ENCODE measurements around the gene GOLGA6A.
"Not testable (repeated sequence)": the region's sequence is repeated elsewhere in the genome, so short reads cannot be mapped to it uniquely, and the experiment has no call there.

The GOLGA6A gene

GRCh38 chr15:74053517-74053916 lies 28.8 kb downstream of the GOLGA6A start:
- no peak for DNase-seq (ENCODE audit: low spot score)

DNA sequence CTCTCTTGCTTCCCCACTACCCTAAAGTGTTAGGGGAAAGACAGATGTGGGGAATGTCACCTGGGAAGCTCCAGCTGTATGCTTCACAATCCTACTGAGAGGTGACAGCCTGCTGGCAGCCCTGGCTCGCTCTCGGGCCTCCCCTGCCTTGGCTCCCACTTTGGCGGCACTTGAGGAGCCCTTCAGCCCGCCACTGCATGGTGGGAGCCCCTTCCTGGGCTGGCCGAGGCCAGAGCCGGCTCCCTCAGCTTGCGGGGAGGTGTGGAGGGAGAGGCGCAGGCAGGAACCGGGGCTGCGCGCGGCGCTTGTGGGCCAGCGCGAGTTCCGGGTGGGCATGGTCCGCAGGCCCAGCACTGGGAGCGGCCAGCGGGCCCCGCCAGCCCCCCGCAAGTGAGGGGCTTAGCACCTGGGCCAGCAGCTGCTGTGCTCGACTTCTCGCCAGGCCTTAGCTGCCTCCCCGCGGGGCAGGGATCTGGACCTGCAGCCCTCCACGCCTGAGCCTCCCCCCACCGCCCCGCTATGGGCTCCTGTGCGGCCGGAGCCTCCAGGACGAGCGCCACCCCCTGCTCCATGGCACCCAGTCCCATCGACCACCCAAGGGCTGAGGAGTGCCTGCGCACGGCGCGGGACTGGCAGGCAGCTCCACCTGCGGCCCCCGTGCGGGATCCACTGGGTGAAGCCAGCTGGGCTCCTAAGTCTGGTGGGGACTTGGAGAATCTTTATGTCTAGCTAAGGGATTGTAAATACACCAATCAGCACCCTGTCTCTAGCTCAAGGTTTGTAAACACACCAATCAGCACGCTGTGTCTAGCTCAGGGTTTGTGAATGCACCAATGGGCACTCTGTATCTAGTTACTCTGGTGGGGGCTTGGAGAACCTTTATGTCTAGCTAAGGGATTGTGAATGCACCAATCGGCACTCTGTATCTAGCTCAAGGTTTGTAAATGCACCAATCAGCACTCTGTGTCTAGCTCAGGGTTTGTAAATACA lies 29.8 kb downstream of the GOLGA6A start:
- not testable (repeated sequence) for DNase-seq (ENCODE audit: low spot score)

GRCh38 chr15:74050556-74051234 lies 31.7 kb downstream of the GOLGA6A start:
- DNase-seq (ENCODE audit: low spot score) = no peak

DNA sequence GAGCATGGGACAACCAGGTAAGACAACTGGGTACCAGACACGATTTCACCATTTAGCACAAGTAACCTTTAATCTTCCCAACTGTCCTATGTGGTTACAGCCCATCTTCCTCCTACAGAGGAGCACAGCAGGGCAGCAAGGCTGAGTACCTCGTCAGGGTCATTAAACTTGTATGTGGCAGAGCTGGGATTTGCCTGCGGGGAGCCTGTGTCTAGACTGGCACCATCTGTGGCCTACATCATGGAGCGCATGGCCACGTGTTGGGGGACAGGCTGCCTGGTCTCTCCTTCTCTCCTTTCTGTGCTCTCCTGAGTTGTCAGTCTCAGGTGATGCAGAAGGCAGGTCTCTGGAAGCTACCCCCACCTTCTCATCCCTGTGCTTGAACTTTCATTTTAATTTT lies 32.2 kb downstream of the GOLGA6A start:
- DNase-seq (ENCODE audit: low spot score) = no peak

DNA sequence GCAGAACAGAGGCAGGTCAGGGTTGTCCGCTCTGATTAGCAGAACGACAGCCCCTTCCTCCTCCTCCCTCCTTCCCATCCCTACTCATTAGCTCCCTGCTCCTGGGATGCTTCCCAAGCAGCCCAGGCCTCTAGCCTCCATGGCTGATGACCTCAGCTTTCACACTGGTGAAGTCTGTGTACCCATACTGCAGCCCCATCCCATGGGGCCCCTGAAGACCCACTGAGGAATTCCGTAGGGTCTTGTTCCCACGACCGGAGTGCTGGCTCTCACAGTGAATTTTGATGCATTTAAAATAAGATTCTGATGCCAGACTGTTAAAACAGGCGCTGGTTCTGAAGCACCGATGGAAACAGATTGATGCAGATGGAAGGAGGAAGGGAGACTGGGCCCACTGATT lies 36.1 kb downstream of the GOLGA6A start:
- DNase-seq (ENCODE audit: low spot score) = no peak

DNA sequence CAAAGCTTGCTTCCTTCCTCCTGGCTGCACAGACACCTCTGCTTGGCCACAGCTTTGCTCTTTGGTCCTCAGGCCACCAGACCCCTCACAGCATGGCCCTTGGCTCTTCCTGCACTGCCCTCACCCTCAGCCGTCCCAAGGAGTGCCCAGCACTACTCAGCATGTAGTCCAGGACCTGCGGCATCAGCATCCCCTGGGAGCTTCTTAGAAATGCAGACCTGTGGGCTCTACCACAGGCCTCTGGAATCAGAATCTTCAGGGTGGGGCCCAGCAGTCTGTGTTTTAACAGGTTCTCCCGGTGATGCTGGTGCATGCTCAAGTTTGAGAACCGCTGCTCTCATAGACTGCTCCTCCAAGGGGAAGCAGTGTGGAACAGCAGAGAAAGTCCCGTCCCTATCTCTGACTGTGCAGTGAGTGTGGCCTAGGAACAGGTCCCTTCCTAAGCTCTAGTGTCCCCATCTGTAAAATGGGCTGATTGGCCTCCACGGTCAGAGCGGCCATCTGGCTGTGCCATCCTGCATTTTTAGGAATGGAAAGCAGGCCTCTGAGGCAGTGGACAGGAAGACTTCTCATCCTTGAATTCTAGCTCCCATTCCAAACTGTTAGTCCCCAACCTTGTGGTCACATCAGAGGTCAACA lies 36.6 kb downstream of the GOLGA6A start:
- DNase-seq (ENCODE audit: low spot score) = no peak

DNA sequence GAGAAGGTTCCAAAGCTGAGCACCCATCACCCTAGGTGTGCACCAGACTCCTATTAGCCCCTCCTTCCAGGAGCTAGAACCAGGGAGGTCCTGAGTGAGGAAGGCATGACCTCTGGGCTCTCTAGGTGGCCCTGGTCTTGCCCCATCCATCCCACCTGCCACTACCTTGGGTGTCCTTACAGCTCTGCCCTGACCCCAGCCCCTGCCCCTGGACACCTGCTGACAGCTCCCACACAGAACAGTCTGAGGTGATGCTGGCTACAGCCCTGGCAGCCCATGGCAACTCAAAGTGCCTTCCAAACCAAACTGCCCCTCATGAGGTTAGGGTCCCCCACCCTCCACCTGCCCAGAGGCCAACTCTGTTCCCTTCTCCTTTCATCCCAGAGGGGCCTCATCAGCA lies 37.2 kb downstream of the GOLGA6A start:
- no peak for DNase-seq (ENCODE audit: low spot score)

DNA sequence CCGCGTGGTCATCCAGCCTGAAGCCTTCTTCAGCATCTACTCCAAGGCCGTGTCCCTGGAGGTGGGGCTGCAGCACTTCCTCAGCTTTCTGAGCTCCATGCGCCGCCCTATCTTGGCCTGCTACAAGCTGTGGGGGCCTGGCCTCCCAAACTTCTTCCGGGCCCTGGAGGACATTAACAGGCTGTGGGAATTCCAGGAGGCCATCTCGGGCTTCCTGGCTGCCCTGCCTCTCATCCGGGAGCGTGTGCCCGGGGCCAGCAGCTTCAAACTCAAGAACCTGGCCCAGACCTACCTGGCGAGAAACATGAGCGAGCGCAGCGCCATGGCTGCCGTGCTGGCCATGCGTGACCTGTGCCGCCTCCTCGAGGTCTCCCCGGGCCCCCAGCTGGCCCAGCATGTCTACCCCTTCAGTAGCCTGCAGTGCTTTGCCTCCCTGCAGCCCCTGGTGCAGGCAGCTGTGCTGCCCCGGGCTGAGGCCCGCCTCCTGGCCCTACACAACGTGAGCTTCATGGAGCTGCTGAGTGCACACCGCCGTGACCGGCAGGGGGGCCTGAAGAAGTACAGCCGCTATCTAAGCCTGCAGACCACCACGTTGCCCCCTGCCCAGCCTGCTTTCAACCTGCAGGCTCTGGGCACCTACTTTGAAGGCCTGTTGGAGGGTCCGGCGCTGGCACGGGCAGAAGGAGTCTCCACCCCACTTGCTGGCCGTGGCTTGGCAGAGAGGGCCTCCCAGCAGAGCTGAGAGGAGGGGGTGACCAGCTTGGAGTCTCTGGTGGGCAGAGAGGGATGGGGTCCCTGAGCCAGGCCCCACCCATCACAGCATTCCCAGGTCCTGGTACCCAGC lies 37.9 kb downstream of the GOLGA6A start:
- no peak for DNase-seq (ENCODE audit: low spot score)

DNA sequence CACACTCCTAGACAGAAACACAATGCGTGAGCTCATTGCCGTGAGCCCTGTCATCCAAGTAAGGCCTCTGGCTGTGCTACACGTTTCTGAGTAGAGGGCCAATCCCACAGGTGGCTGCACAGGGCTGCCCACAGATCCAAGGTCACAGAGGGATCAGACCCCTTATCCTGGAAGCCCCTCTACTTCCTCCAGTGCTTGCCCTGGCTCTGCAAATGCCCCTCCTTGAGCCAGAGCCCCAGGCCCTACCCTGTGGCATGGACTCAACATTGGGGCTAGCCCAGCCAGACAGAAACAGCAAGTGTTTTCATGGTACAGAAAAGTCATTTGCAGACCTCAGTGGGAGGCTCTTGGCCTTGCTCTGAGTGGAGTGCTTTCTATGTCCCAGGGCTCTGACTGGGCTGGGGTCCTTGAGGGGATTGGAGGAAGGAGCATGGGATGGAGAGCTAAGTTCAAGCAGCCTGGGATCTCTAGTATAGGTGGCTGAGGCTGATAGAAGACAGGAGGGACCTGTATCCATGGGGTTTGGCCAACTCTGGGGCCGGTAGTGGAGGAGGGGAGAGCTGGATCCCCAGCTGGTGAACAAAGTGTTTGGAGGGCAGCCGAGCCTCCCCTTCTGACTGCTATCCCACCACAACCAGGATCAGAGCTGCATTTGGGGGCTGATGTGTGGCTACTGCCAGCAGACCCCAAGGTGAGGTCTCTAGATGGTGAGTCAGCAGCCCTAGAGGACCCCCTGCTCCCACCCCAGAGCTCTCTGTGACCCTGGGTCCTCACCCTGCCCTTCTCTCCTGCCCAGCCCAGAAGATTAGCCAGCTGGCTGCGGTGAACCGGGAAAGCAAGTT lies 38.7 kb downstream of the GOLGA6A start:
- DNase-seq (ENCODE audit: low spot score) = no peak

- no peak for DNase-seq (ENCODE audit: low spot score)
These were observed 39.5 kb downstream of the GOLGA6A start for GRCh38 chr15:74042603-74043424.

GRCh38 chr15:74041777-74042435 lies 40.4 kb downstream of the GOLGA6A start:
- DNase-seq (ENCODE audit: low spot score) = no peak

DNA sequence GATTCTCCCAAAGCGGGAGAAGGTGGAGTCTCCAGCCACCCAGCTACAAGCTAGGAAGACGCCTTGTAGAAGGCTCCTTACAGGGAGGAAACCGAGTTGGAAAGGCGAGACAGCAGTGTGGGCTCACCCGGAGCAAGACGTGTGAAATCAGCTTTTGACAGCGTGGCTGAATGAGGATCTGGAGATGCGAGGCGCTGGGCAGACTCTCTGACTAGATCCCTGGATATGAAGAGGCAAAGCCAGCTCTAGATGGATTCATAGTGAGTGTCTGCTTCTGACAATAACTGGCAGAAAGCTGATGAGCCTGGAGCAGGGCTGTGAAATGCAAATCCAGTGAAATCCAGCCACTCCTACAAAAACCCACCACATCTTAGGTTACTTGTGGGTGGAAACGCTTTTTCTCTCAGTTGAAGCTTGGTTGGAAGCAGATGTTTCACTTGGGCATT lies 41.0 kb downstream of the GOLGA6A start:
- no peak for DNase-seq (ENCODE audit: low spot score)

- no peak for DNase-seq (ENCODE audit: low spot score)
These were observed 42.1 kb downstream of the GOLGA6A start for GRCh38 chr15:74040109-74040850.

DNA sequence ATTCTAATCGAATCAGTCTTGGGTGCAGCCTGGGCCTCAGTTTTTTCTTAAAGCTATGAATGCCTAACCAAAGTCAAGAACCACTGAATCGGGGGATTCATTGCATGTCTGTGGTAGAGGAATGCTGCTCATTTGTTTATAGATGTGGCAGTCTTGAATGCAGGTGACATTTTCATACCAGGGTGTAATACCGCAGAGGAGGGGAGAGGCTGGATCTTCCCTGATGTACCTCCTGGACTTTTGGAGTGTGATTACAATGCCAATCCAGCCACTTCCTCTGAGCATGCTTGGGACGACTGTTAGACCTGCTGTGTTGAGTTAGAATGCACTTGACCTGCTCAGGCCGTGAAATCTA lies 42.7 kb downstream of the GOLGA6A start:
- no peak for DNase-seq (ENCODE audit: low spot score)

- no peak for DNase-seq (ENCODE audit: low spot score)
These were observed 43.4 kb downstream of the GOLGA6A start for GRCh38 chr15:74038707-74039655.

DNA sequence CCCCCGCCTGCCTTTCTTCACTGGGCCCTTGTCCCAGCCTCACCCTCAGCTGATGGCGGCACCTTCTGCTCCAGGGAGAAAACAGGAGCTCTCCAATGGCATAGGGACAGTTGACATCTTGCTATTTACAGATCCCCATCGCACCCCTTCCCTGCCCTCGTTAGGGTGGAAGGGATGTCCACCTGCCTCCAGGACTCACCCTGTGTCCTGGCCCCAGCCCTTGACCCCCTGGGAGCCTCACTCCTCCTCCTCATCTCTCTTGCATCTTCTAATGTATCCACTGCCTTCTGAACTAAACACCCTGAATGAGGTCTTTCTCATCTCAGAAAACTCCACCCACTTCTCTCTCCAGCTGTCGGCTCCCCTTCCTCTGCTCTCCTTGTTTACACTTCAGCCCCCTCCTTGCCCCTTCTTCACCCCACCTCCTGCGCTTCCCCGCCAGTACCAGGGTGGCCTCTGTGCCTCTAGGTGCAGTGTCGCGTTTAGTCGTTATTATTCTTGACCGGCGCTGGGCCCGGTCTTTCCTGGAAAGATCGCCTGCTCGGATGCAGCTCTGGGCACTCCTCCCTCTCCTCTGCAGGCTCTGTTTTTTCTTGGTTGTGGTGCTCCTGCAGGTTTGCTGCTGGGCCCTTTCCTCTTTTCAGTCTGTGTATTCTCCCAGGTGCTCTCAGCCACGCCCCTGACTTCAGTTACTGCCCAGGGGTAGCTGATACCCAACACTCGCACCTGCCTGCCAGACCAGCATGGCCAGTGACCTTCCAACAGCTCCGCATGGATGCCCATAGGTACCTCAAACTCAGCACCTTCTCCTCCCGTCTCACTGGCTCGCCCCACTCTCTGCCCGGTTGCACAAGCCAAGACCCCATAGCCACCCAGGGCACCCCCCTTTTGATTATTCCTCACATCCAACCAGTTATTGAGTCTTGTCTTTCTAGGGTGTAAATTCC lies 44.9 kb downstream of the GOLGA6A start:
- DNase-seq (ENCODE audit: low spot score) = no peak
